ENCODE results near the gene GPR84. TPM values are rescaled to one million over a fixed set of nuclear protein-coding genes. Genes with fewer than 3 reads are reported as not detected.

The GPR84 gene
- total RNA-seq, 2 donors from 2014 or later = not detected

GRCh38 chr12:54405106-54405505, 40.8 kb upstream of the GPR84 start:
- no peaks in the 10 kb centered on the region for H3K4me1 ChIP-seq
- DNase-seq (no peak), ATAC-seq (no peak)
- 71 to 76% methylated on average over 3 to 10 of the region's 10 CpGs for WGBS, 2 donors
- intact Hi-C loops (cut with DNase I) = no loop called here
- no peaks in the 10 kb centered on the region for H3K9me3 ChIP-seq
- H3K36me3 ChIP-seq (replicated peaks in 1 of 2; ENCODE audit: insufficient read depth in 1 of 2, low read depth in 2 of 2) = no peaks in the 10 kb centered on the region
- H3K27ac ChIP-seq = no peak overlapping the region
- TF ChIP-seq CTCF (IDR thresholded peaks at IDR 0.05) = no peak
- no peak for TF ChIP-seq POLR2A (IDR thresholded peaks at IDR 0.05)
- no peaks in the 10 kb centered on the region for H3K27me3 ChIP-seq
- H3K4me3 ChIP-seq = no peak overlapping the region

- TF ChIP-seq POLR2A (IDR thresholded peaks at IDR 0.05) = no peak
- TF ChIP-seq CTCF (IDR thresholded peaks at IDR 0.05) = peak; percentile 68 to 93 (median 85)
- ATAC-seq = peak; percentile 32
- H3K4me3 ChIP-seq = no peak overlapping the region
- peak; percentile 58 to 73 (median 64) for DNase-seq
- no peaks in the 10 kb centered on the region for H3K36me3 ChIP-seq (replicated peaks in 1 of 2; ENCODE audit: insufficient read depth in 1 of 2, low read depth in 2 of 2)
- no peaks in the 10 kb centered on the region for H3K4me1 ChIP-seq
- H3K27me3 ChIP-seq = no peaks in the 10 kb centered on the region
- no peak overlapping the region for H3K27ac ChIP-seq
- H3K9me3 ChIP-seq = no peaks in the 10 kb centered on the region
- intact Hi-C loops (cut with DNase I) = loop anchor here (5.0 kb wide), 1 partner anchor 33 kb away; no protein-coding TSS in a partner anchor
- 49 to 51% methylated on average over 10 to 11 of the region's 11 CpGs for WGBS, 2 donors
Observed at GRCh38 chr12:54404061-54405004, 40.0 kb upstream of the GPR84 start.

- TF ChIP-seq POLR2A (IDR thresholded peaks at IDR 0.05) (no peak), CTCF (IDR thresholded peaks at IDR 0.05) (no peak)
- H3K27ac ChIP-seq = no peak overlapping the region
- H3K4me1 ChIP-seq = no peaks in the 10 kb centered on the region
- peaks cover 0 to 6% of the 10 kb centered on the region in 2 donors for H3K36me3 ChIP-seq (replicated peaks in 1 of 2; ENCODE audit: insufficient read depth in 1 of 2, low read depth in 2 of 2)
- DNase-seq (no peak), ATAC-seq (no peak)
- H3K27me3 ChIP-seq = no peaks in the 10 kb centered on the region
- intact Hi-C loops (cut with DNase I) = loop anchor here (5.0 kb wide), 1 partner anchor 36 kb away; no protein-coding TSS in a partner anchor
- H3K4me3 ChIP-seq = no peak overlapping the region
- 70 to 100% methylated on average over 2 of the region's 2 CpGs for WGBS, 2 donors
- no peaks in the 10 kb centered on the region for H3K9me3 ChIP-seq
Observed at GRCh38 chr12:54401119-54401518, 36.8 kb upstream of the GPR84 start.

GRCh38 chr12:54398995-54399793, 34.9 kb upstream of the GPR84 start:
- ATAC-seq (peak; percentile 85), DNase-seq (peak; percentile 83 to 89 (median 86))
- H3K27ac ChIP-seq = no peak overlapping the region
- H3K36me3 ChIP-seq (replicated peaks in 1 of 2; ENCODE audit: insufficient read depth in 1 of 2, low read depth in 2 of 2) = peaks cover 0 to 6% of the 10 kb centered on the region in 2 donors
- no peak overlapping the region for H3K4me3 ChIP-seq
- H3K9me3 ChIP-seq = no peaks in the 10 kb centered on the region
- no peaks in the 10 kb centered on the region for H3K27me3 ChIP-seq
- no peaks in the 10 kb centered on the region for H3K4me1 ChIP-seq
- intact Hi-C loops (cut with DNase I) = no loop called here
- TF ChIP-seq CTCF (IDR thresholded peaks at IDR 0.05) (peak; percentile 92 to 99 (median 97)), POLR2A (IDR thresholded peaks at IDR 0.05) (no peak)
- WGBS, 2 donors = 57 to 60% methylated on average over 5 to 6 of the region's 8 CpGs
